H1 (cell line): ENCODE data around the gene PDZD2. TPM values are rescaled to one million over a fixed set of nuclear protein-coding genes. Genes with fewer than 3 reads are reported as not detected.

ENCODE experiments used
- CTCF ChIA-PET: fragments of 300-600 bp; sonication (Branson Sonifier 250); formaldehyde crosslinking; loops from one replicate; lab custom pipeline; 2021; ENCODE audit not compliant: partially characterized antibody; lab: Charles Lee
- POLR2A ChIA-PET: fragments of 300-600 bp; sonication (Branson Sonifier 250); formaldehyde crosslinking; loops from one replicate; lab custom pipeline; 2021; ENCODE audit warnings: inconsistent platforms; ENCODE audit not compliant: partially characterized antibody; lab: Charles Lee
- DNase-seq, 2 experiments: peaks; one replicate each; pipeline versions ENCODE4 v3.0.0 to v3.0.0-alpha.2; 2010 to 2022; ENCODE audit warnings: low spot score in 2 of 2, low read depth in 1 of 2, mixed read lengths in 1 of 2
- FAIRE-seq: peaks from 2 replicates; lab custom pipeline; 2011; peaks lifted over from hg19 to GRCh38; lab: Jason Lieb, UNC
- H2AFZ ChIP-seq: 2 replicates; pipeline ENCODE4 v1.8.1; 2012; ENCODE audit warnings: low read length, inconsistent platforms
- H2AK5ac ChIP-seq: 2 replicates; pipeline ENCODE4 v1.6.1; 2013; ENCODE audit warnings: low read depth, low read length
- H2BK120ac ChIP-seq: replicated peaks from 2 replicates; pipeline ENCODE3; 2013; ENCODE audit warnings: low read depth, low read length, inconsistent platforms
- H2BK12ac ChIP-seq: 2 replicates; pipeline ENCODE4 v1.6.1; 2013; ENCODE audit warnings: low read depth, low read length
- H2BK15ac ChIP-seq: 2 replicates; pipeline ENCODE4 v1.6.1; 2013; ENCODE audit warnings: low read length
- H2BK20ac ChIP-seq: 2 replicates; pipeline ENCODE4 v1.6.1; 2013; ENCODE audit warnings: low read length
- H2BK5ac ChIP-seq: 2 replicates; pipeline ENCODE4 v1.6.1; 2013; ENCODE audit warnings: low read depth, low read length
- H3K14ac ChIP-seq: 2 replicates; pipeline ENCODE4 v1.6.1; 2013; ENCODE audit warnings: inconsistent platforms; ENCODE audit not compliant: insufficient read length
- H3K18ac ChIP-seq: 2 replicates; pipeline ENCODE4 v1.6.1; 2013; ENCODE audit warnings: low read length; ENCODE audit errors: extremely low read depth
- H3K23ac ChIP-seq: 2 replicates; pipeline ENCODE4 v1.6.1; 2013; ENCODE audit warnings: inconsistent platforms; ENCODE audit not compliant: insufficient read length
- H3K23me2 ChIP-seq: 2 replicates; pipeline ENCODE4 v1.6.1; 2013; ENCODE audit warnings: low read depth, low read length
- H3K27ac ChIP-seq: 2 replicates; pipeline ENCODE4 v1.6.1; 2011; ENCODE audit warnings: low read depth, low read length, inconsistent platforms
- H3K27me3 ChIP-seq, 4 experiments: replicated peaks in 1 of 4; 1 replicate in 1 of 4; 2 replicates in 3 of 4; pipeline versions ENCODE4 v1.6.1 to v1.8.1; 2011 to 2013; ENCODE audit warnings: low read length in 3 of 4, mild to moderate bottlenecking in 3 of 4, inconsistent platforms in 2 of 4, mixed read lengths in 2 of 4, moderate library complexity in 1 of 4; ENCODE audit not compliant: control insufficient read depth in 3 of 4, insufficient read depth in 3 of 4; ENCODE audit errors: extremely low read depth in 1 of 4
- H3K36me3 ChIP-seq, 4 experiments: 2 replicates each; pipeline versions ENCODE4 v1.6.1 to v1.8.1; 2011 to 2013; ENCODE audit warnings: mild to moderate bottlenecking in 4 of 4, low read length in 3 of 4, moderate library complexity in 2 of 4, control low read depth in 1 of 4, inconsistent platforms in 1 of 4; ENCODE audit not compliant: insufficient read depth in 4 of 4, control insufficient read depth in 2 of 4
- H3K4ac ChIP-seq: replicated peaks from 2 replicates; pipeline ENCODE3; 2013; ENCODE audit warnings: low read length, low read depth, mixed read lengths, inconsistent platforms; ENCODE audit not compliant: insufficient read length
- H3K4me1 ChIP-seq, 4 experiments: replicated peaks in 1 of 4; 1 replicate in 1 of 4; 2 replicates in 3 of 4; pipeline versions ENCODE4 v1.6.1 to v1.8.1; 2011 to 2013; ENCODE audit warnings: low read length in 3 of 4, inconsistent platforms in 2 of 4, mixed read lengths in 1 of 4; ENCODE audit not compliant: insufficient read depth in 4 of 4, control insufficient read depth in 3 of 4
- H3K4me2 ChIP-seq, 2 experiments: 2 replicates each; pipeline versions ENCODE4 v1.6.1 to v1.8.1; 2011 to 2013; ENCODE audit warnings: low read depth in 2 of 2, low read length in 2 of 2, control low read depth in 1 of 2, inconsistent platforms in 1 of 2, mild to moderate bottlenecking in 1 of 2; ENCODE audit not compliant: insufficient read depth in 1 of 2
- H3K4me3 ChIP-seq, 4 experiments: fragments of 200-600, 300-600 bp in 1 of 4; sonication (generic), shearing (Covaris generic), sonication (Bioruptor Twin) in 1 of 4; 2 replicates each; pipeline versions ENCODE4 v1.5.1 to v1.8.1; 2011 to 2016; ENCODE audit warnings: low read length in 4 of 4, low read depth in 3 of 4, control low read depth in 2 of 4, inconsistent platforms in 2 of 4, mild to moderate bottlenecking in 2 of 4, mixed read lengths in 1 of 4, moderate library complexity in 1 of 4; ENCODE audit not compliant: insufficient read depth in 2 of 4; ENCODE audit errors: extremely low read depth in 1 of 4
- H3K56ac ChIP-seq: replicated peaks from 2 replicates; pipeline ENCODE3; 2013; ENCODE audit warnings: low read depth, mild to moderate bottlenecking, mixed read lengths, low read length, inconsistent platforms; ENCODE audit not compliant: insufficient read length
- H3K79me1 ChIP-seq: 2 replicates; pipeline ENCODE4 v1.6.1; 2013; ENCODE audit warnings: low read depth, low read length, control low read depth
- H3K79me2 ChIP-seq, 2 experiments: 2 replicates each; pipeline versions ENCODE4 v1.6.1 to v1.8.1; 2012 to 2013; ENCODE audit warnings: low read length in 2 of 2, mild to moderate bottlenecking in 2 of 2, inconsistent platforms in 1 of 2; ENCODE audit not compliant: insufficient read depth in 2 of 2, control insufficient read depth in 1 of 2
- H3K9ac ChIP-seq, 4 experiments: replicated peaks in 1 of 4; 1 replicate in 1 of 4; 2 replicates in 3 of 4; pipeline versions ENCODE4 v1.6.1 to v1.8.1; 2011 to 2013; ENCODE audit warnings: low read depth in 3 of 4, low read length in 3 of 4, control low read depth in 2 of 4, mild to moderate bottlenecking in 2 of 4, moderate library complexity in 2 of 4, inconsistent platforms in 1 of 4; ENCODE audit errors: extremely low read depth in 1 of 4
- H3K9me3 ChIP-seq, 2 experiments: 2 replicates each; pipeline versions ENCODE4 v1.6.1 to v1.8.1; 2012 to 2013; ENCODE audit warnings: mild to moderate bottlenecking in 2 of 2, moderate library complexity in 2 of 2, control low read depth in 1 of 2, inconsistent platforms in 1 of 2, low read depth in 1 of 2, low read length in 1 of 2, mixed read lengths in 1 of 2; ENCODE audit not compliant: insufficient read depth in 2 of 2
- H4K20me1 ChIP-seq, 2 experiments: replicated peaks in 1 of 2; 2 replicates each; pipeline versions ENCODE3 to v1.8.1; 2011 to 2013; ENCODE audit warnings: inconsistent platforms in 2 of 2, low read length in 2 of 2, mild to moderate bottlenecking in 1 of 2; ENCODE audit not compliant: insufficient read depth in 2 of 2, control insufficient read depth in 1 of 2
- H4K5ac ChIP-seq: 2 replicates; pipeline ENCODE4 v1.6.1; 2013; ENCODE audit warnings: low read length, low read depth, mixed read lengths, inconsistent platforms; ENCODE audit not compliant: insufficient read length
- H4K8ac ChIP-seq: 2 replicates; pipeline ENCODE4 v1.8.0; 2013; ENCODE audit warnings: mild to moderate bottlenecking, moderate library complexity, low read length, inconsistent platforms; ENCODE audit not compliant: insufficient read depth; ENCODE audit errors: extremely low read depth
- H4K91ac ChIP-seq: replicated peaks from 2 replicates; pipeline ENCODE3; 2013; ENCODE audit warnings: low read length, mixed read lengths, inconsistent platforms; ENCODE audit not compliant: insufficient read length
- ATF3 ChIP-seq: IDR thresholded peaks from 2 replicates; pipeline ENCODE4 v1.6.1; 2011; ENCODE audit warnings: low read depth, mild to moderate bottlenecking, low read length; ENCODE audit not compliant: insufficient read depth
- HDAC6 ChIP-seq: IDR thresholded peaks from one replicate; pipeline ENCODE4 v1.7.1; 2012; ENCODE audit warnings: low read depth, mild to moderate bottlenecking, inconsistent platforms, low read length, moderate library complexity
- NANOG ChIP-seq: IDR thresholded peaks from 2 replicates; pipeline ENCODE4 v1.6.1; 2011; ENCODE audit warnings: low read length, low read depth, mild to moderate bottlenecking, inconsistent platforms; ENCODE audit not compliant: insufficient read depth, poor library complexity, severe bottlenecking
- SAP30 ChIP-seq: fragments of 300-600 bp; sonication (generic); IDR thresholded peaks from 2 replicates; pipeline ENCODE4 v1.7.1; 2012; ENCODE audit warnings: low read length, moderate library complexity, mild to moderate bottlenecking, inconsistent platforms; ENCODE audit not compliant: insufficient read depth, insufficient replicate concordance
- SP1 ChIP-seq: IDR thresholded peaks from 2 replicates; pipeline ENCODE4 v1.6.1; 2011; ENCODE audit warnings: low read depth, low read length
- SP2 ChIP-seq: IDR thresholded peaks from 2 replicates; pipeline ENCODE4 v1.6.1; 2012; ENCODE audit warnings: mild to moderate bottlenecking, low read length, inconsistent platforms
- ZNF274 ChIP-seq: IDR thresholded peaks from 2 replicates; pipeline ENCODE4 v1.7.0; 2012; ENCODE audit warnings: low read length, borderline replicate concordance; ENCODE audit errors: extremely low read depth
- WGBS, 2 experiments: shearing (Covaris generic) in 1 of 2; methylation state at CpG; one replicate each; pipeline versions ENCODE4 v1.1.6 to v1.1.7; 2013 to 2015; ENCODE audit warnings: low lambda C conversion rate in 2 of 2, mixed read lengths in 2 of 2, inconsistent platforms in 1 of 2, low coverage in 1 of 2, missing lambda C conversion rate in 1 of 2; ENCODE audit not compliant: insufficient replicate concordance in 2 of 2, insufficient coverage in 1 of 2, insufficient read length in 1 of 2; ENCODE audit errors: extremely low coverage in 1 of 2, missing lambda C conversion rate in 1 of 2; 5-methylcytosine and 5-hydroxymethylcytosine counted together
- polyA plus RNA-seq, 7 experiments: library from polyadenylated mRNA; depleted of rRNA in 3 of 7; stranded (reverse) in 5 of 7; unstranded in 2 of 7; fragments of >200 nt in 5 of 7; fragments of 200-250 nt in 2 of 7; gene quantifications; 1 replicate in 5 of 7; 2 replicates in 1 of 7; 4 replicates in 1 of 7; pipeline versions ENCODE4 v1.2.1 to v1.2.3, GENCODE V29; 2011 to 2013; ENCODE audit warnings: missing spikeins in 2 of 7, mixed read lengths in 2 of 7
- total RNA-seq: library from RNA; stranded (reverse); fragmentation: NEBNext Ultra II Directional; extraction: Animal tissue kit (Norgen Biotek cat#: 25700); gene quantifications from 2 replicates; pipeline ENCODE4 v1.2.1, GENCODE V29; 2021

Gene PDZD2
- total and polyA plus RNA-seq, 2 of the 8 experiments (the other 6 are each of a cell fraction or from before 2014, with no cell fraction given), result 1.2 to 6.8 TPM

GRCh38 chr5:32067774-32068470 is 429.0 kb downstream of the PDZD2 start:
- Histone ChIP-seq H2BK5ac (no peak overlapping the region), H3K56ac (no peak overlapping the region), H2AFZ (no peak overlapping the region), H3K27me3 (no peaks in the 10 kb centered on the region), H3K9me3 (no peaks in the 10 kb centered on the region), H2BK20ac (no peak overlapping the region), H2BK12ac (no peak overlapping the region), H3K4me1 (no peaks in the 10 kb centered on the region), H3K14ac (no peak overlapping the region), H3K79me2 (no peaks in the 10 kb centered on the region), H3K4me2 (no peak overlapping the region), H4K5ac (no peak overlapping the region), H4K20me1 (no peaks in the 10 kb centered on the region), H3K9ac (no peak overlapping the region), H2BK120ac (no peak overlapping the region), H3K79me1 (no peaks in the 10 kb centered on the region), H2BK15ac (no peak overlapping the region), H4K8ac (no peak overlapping the region), H3K18ac (no peak overlapping the region), H3K4me3 (no peak overlapping the region), H3K23ac (no peak overlapping the region), H3K23me2 (no peaks in the 10 kb centered on the region), H2AK5ac (no peak overlapping the region), H4K91ac (no peak overlapping the region), H3K36me3 (no peaks in the 10 kb centered on the region), H3K27ac (no peak overlapping the region), H3K4ac (no peak overlapping the region)
- POLR2A ChIA-PET, result interaction anchor here (0.6 kb wide), 1 partner anchor 1784 kb away, joined by 3 read pairs; no protein-coding TSS in a partner anchor
- CTCF ChIA-PET, result interaction anchor here (0.9 to 3.7 kb wide), 5 partner anchors 9 to 213 kb away, joined by 3 to 24 read pairs (median 6); no protein-coding TSS in a partner anchor
- 85% methylated on average over 5 of the region's 5 CpGs; no CpG with 5 or more reads in 1 of the 2 experiments for WGBS, 2 experiments
- FAIRE-seq (no peak), DNase-seq (no peak)
- no peak for TF ChIP-seq ATF3
- TF ChIP-seq SAP30, result no peak
- no peak for TF ChIP-seq HDAC6
- no peak for TF ChIP-seq NANOG
- no peak for TF ChIP-seq SP2
- TF ChIP-seq ZNF274, result no peak
- TF ChIP-seq SP1, result no peak
